ENCODE results near the gene MYBPH.

DNA sequence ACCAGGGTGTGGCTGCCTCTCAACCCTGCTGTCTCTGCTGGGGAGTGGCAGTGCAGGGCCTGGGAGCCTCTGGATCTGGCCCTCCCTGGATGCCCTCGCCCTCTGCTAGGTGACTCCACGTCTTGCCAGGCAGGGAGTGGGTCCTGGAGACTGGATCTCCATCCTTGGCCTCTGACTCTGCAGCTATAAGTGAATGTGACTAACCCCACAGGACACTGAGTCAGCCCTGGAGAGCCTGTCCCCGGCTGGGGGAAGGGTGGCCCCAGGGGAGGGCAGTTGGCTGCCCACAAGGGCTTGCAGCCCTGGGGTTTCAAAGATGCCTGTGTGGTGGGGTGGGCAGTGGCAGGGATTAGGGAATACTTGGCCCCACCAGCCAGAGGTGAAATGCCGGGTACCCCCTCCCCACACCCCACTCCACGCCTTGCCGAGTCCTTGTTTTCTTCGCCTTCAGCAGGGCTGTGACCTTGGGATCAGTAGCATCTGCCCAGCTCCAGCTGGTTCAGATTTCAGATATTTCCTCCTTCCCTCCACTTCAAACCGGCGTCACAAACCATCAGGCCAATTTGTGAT lies 1.9 kb upstream of the MYBPH start:
- TF ChIP-seq EZH2 (IDR thresholded peaks at IDR 0.05; ENCODE audit: borderline replicate concordance, insufficient read depth, low read length, poor library complexity, severe bottlenecking) (no peak), TAF1 (IDR thresholded peaks at IDR 0.05; ENCODE audit: low read depth) (no peak), EP300 (conservative IDR thresholded peaks at IDR 0.05; ENCODE audit: poor library complexity, severe bottlenecking) (no peak), POLR2AphosphoS5 (IDR thresholded peaks at IDR 0.05) (no peak), MXI1 (conservative IDR thresholded peaks at IDR 0.05; ENCODE audit: poor library complexity, severe bottlenecking) (no peak), SMC3 (conservative IDR thresholded peaks at IDR 0.05; ENCODE audit: poor library complexity) (no peak), RAD21 (conservative IDR thresholded peaks at IDR 0.05) (no peak)
- TF ChIP-seq, protein P1, sequence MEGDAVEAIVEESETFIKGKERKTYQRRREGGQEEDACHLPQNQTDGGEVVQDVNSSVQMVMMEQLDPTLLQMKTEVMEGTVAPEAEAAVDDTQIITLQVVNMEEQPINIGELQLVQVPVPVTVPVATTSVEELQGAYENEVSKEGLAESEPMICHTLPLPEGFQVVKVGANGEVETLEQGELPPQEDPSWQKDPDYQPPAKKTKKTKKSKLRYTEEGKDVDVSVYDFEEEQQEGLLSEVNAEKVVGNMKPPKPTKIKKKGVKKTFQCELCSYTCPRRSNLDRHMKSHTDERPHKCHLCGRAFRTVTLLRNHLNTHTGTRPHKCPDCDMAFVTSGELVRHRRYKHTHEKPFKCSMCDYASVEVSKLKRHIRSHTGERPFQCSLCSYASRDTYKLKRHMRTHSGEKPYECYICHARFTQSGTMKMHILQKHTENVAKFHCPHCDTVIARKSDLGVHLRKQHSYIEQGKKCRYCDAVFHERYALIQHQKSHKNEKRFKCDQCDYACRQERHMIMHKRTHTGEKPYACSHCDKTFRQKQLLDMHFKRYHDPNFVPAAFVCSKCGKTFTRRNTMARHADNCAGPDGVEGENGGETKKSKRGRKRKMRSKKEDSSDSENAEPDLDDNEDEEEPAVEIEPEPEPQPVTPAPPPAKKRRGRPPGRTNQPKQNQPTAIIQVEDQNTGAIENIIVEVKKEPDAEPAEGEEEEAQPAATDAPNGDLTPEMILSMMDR (IDR thresholded peaks at IDR 0.05; ENCODE audit: poor library complexity, severe bottlenecking), result no peak
- TF ChIP-seq, protein P2, sequence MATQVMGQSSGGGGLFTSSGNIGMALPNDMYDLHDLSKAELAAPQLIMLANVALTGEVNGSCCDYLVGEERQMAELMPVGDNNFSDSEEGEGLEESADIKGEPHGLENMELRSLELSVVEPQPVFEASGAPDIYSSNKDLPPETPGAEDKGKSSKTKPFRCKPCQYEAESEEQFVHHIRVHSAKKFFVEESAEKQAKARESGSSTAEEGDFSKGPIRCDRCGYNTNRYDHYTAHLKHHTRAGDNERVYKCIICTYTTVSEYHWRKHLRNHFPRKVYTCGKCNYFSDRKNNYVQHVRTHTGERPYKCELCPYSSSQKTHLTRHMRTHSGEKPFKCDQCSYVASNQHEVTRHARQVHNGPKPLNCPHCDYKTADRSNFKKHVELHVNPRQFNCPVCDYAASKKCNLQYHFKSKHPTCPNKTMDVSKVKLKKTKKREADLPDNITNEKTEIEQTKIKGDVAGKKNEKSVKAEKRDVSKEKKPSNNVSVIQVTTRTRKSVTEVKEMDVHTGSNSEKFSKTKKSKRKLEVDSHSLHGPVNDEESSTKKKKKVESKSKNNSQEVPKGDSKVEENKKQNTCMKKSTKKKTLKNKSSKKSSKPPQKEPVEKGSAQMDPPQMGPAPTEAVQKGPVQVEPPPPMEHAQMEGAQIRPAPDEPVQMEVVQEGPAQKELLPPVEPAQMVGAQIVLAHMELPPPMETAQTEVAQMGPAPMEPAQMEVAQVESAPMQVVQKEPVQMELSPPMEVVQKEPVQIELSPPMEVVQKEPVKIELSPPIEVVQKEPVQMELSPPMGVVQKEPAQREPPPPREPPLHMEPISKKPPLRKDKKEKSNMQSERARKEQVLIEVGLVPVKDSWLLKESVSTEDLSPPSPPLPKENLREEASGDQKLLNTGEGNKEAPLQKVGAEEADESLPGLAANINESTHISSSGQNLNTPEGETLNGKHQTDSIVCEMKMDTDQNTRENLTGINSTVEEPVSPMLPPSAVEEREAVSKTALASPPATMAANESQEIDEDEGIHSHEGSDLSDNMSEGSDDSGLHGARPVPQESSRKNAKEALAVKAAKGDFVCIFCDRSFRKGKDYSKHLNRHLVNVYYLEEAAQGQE (IDR thresholded peaks at IDR 0.05; ENCODE audit: borderline replicate concordance), result no peak

Measured in neural cell (in vitro differentiated cells).